Placental epithelial cell (primary cell): ENCODE measurements around the gene CCBE1. TPM values are rescaled to one million over a fixed set of nuclear protein-coding genes. Genes with fewer than 3 reads are reported as not detected.

Experiments
- total RNA-seq: library from RNA; depleted of rRNA; stranded (reverse); fragments of >200 nt; gene quantifications from 2 replicates; pipeline ENCODE4 v1.2.3, GENCODE V29; 2012

Gene CCBE1
- under 0.01 and 0.11 TPM in 2 replicates for total RNA-seq

DNA sequence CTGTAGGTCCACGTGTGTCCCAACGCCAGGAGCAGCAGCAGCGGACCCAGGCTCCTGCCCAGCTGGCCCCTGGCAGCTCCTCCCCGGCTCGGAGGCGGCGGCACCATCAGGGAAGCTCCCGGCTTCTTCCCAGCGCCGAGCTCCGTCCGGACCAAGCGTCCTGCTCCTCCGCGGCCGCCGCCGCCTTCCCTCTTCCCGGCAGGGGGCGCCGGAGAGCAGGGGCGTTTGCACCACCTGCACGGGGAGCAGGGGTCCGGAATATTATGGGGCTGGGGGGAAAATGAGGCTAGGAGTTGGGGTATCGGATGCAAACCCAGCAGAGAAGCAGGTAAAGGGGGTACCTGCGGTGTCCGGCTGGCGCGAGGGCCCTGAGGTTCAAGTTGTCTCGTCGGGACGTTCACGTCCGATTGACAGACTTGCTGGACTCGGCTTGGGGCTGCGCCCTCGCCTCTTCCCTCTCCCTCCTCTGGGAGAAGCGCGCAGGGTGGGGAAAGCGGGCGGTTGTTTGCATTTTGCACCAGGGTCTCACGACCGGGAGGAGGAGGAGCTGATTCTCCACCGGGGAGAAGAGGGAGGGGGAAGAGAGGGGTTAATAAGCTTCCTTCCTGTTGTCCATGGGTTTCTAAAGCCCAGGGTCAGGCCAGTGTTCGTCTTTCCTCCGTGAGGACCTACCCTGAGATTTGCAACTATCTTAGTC lies at the start of gene CCBE1:
CCBE1 (minus strand) TSS at position 188 of the 697 bp plus-strand sequence.

Other genes with a start within 250 kb of the CCBE1 start
- gene PMAIP1, start 202.6 kb upstream of the CCBE1 start, total RNA-seq: 0.79 and 1.5 TPM in 2 replicates